D721Med (cell line): ENCODE results near the gene ADCY7.

Experiments
- DNase-seq: peaks from one replicate; pipeline ENCODE4 v3.0.0; 2011; ENCODE audit warnings: low spot score; ENCODE audit not compliant: insufficient read length
- FAIRE-seq: peaks from 2 replicates; lab custom pipeline; 2011; peaks lifted over from hg19 to GRCh38; lab: Jason Lieb, UNC
- CTCF ChIP-seq: IDR thresholded peaks from 2 replicates; pipeline ENCODE4 v1.5.1; 2012; ENCODE audit warnings: mild to moderate bottlenecking, control low read depth; ENCODE audit not compliant: insufficient read depth; ENCODE audit errors: missing control alignments

ADCY7 gene

DNA sequence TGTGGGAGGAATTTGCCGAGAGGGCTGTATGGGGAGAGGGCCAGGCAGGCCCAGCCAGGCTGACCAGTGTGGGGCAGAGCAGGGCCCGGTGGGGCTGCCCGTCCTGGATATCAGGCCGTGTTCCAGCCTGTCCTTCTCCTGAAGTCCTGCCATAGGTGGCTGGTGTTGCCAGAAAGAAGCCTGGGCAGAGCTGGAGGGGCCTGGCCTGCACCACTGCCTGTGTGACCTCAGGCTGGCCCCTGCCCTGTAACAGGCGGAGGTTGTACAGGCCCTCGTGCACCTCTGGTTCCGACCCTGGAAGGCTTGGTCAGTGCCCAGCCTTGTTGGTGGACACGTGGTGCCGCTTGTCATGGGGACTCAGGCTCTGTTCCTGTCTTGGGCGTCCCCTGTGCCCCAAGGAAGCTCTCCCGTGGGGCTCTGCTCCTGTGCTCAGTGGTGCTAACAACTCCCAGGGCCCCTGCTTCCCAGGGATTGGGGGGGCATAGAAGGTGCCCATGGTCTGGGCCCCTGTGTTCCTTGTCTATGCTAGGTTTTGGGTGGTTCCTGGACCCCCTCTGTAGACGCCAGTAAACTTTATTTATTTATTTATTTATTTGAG, 33.3 kb downstream of the ADCY7 start:
- no peak for TF ChIP-seq CTCF
- DNase-seq (no peak), FAIRE-seq (no peak)

- TF ChIP-seq CTCF: no peak
- FAIRE-seq (no peak), DNase-seq (no peak)
These were observed 34.7 kb downstream of the ADCY7 start for GRCh38 chr16:50300942-50301625.

- no peak for FAIRE-seq
- DNase-seq: no peak
- no peak for TF ChIP-seq CTCF
These were observed 35.5 kb downstream of the ADCY7 start for GRCh38 chr16:50301626-50302471.

DNA sequence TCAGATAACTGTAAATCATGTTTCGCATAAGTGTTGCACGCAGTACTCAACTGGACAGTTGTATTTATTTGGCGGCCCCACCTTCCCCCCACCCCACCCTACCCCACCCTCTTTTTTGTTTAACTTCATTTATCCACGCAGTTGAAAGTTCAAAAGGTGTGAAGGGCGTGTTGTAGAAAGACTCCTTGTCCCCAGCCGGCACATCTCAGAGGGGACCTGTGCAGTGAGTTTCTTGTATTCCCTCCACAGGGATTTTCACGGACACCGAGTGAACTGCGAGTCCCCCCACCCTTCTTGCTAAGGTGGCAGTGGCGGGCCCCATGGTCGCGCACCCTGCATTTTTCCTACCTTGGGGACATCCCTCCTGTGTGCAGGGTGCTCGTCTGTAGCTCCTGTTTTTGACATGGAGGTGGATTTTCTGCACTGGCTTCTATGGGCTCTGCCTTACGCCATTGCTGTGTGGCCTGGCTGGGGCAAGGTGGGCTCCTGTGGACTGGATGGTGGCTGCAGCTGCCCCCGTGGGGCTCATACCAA, 36.2 kb downstream of the ADCY7 start:
- TF ChIP-seq CTCF: no peak
- no peak for DNase-seq
- no peak for FAIRE-seq

DNA sequence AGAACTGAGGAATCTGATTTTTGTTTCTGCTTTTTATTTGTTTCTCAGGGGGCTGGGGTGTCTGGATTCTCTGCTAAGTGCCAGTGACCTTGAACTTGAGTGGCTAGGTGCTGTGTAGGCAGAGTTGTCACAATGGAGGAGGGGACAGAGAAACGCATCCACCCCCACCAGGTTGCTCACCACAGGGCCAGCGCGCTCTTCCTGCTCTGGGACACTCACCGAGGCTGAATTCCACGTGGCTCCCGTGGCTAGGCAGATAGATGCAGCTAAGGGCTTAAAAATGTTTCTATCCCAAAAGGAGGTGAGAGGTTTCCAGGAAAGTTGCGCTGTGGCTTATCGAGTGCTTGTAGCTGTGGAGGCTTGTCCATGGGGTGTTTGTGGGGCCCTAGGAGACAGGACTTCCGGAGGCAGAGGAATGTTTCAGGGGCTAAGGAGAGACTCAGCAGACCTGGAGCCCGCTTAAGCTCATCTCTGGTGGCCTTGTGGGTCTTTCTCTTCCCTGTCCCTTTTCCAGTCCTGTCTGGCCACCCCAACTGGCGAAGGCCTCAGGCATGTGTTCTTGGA, 36.8 kb downstream of the ADCY7 start:
- DNase-seq (no peak), FAIRE-seq (no peak)
- TF ChIP-seq CTCF: no peak

DNA sequence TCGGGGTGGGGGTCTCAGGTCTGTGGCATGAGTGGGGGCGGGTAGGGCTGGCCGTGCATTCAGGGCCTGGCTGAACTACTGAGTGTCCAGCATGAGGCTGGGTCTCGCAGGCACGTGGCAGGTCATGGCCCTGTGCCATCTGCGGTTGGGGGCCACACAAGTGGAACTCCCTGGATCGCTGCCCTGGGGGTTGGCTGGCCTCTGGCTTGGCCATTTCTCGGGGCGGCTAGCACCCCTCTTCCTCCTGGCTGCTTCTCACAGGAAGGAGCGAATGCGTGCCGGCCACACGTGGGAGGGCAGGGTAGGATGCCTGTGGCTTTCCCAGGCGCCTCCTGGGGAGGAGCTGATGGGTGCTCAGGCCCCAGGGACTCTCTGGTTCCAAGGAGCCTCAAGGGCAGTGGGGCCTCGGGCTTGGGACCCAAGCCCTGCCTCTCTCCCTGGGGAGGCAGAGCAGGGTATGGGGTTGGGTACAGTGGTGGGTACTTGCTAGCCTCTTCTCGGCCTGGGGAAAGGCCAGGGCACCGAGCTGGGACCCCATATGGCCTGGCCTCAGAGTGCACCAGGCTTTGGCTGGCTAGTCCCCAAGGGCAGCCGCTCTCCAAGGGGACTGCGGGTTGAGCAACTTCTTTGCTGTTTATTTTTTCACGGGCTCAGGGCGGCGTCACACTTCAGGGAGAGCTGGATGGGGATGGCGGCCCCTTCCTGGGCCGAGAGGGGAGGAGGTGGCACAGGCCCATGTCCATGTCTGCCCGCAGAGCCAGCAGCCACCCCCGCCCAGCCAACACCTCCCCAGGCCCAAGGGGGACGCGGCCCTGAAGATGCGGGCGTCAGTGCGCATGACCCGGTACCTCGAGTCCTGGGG, 37.5 kb downstream of the ADCY7 start:
- TF ChIP-seq CTCF: no peak
- FAIRE-seq (no peak), DNase-seq (no peak)
